Endothelial cell (in vitro differentiated cells): ENCODE results near the gene CADM2. TPM values are rescaled to one million over a fixed set of nuclear protein-coding genes. Genes with fewer than 3 reads are reported as not detected.

Experiments used
- DNase-seq: peaks from one replicate; pipeline ENCODE4 v3.0.0; 2021; ENCODE audit warnings: low spot score
- H3K27ac Mint-ChIP-seq: one replicate; pipeline ENCODE4 v1.8.0; 2021; ENCODE audit warnings: mixed read lengths, inconsistent platforms; ENCODE audit not compliant: unreplicated experiment
- H3K27me3 Mint-ChIP-seq: one replicate; pipeline ENCODE4 v1.8.0; 2021; ENCODE audit warnings: mild to moderate bottlenecking, moderate library complexity, mixed read lengths, inconsistent platforms; ENCODE audit not compliant: unreplicated experiment
- H3K36me3 Mint-ChIP-seq: one replicate; pipeline ENCODE4 v1.8.0; 2021; ENCODE audit warnings: mild to moderate bottlenecking, low read depth, mixed read lengths, inconsistent platforms; ENCODE audit not compliant: unreplicated experiment
- H3K4me1 Mint-ChIP-seq: one replicate; pipeline ENCODE4 v1.8.0; 2021; ENCODE audit warnings: mild to moderate bottlenecking, mixed read lengths, inconsistent platforms; ENCODE audit not compliant: unreplicated experiment
- H3K4me3 Mint-ChIP-seq: one replicate; pipeline ENCODE4 v1.8.0; 2021; ENCODE audit warnings: mild to moderate bottlenecking, mixed read lengths, inconsistent platforms; ENCODE audit not compliant: unreplicated experiment
- H3K9me3 Mint-ChIP-seq: one replicate; pipeline ENCODE4 v1.8.0; 2021; ENCODE audit warnings: mixed read lengths, inconsistent platforms; ENCODE audit not compliant: unreplicated experiment
- total RNA-seq: library from RNA; stranded (reverse); fragmentation: NEBNext Ultra II Directional; extraction: Animal tissue kit (Norgen Biotek cat#: 25700); gene quantifications from one replicate; pipeline ENCODE4 v1.2.1, GENCODE V29; 2021; ENCODE audit not compliant: unreplicated experiment
- TF ChIP-seq, protein P1 (sequence below): fragments of 200-600 bp; sonication (generic); IDR thresholded peaks from one replicate; pipeline ENCODE4 v1.5.0; 2021; ENCODE audit warnings: antibody characterized with exemption; ENCODE audit not compliant: unreplicated experiment

The CADM2 gene
- total RNA-seq, 1 donor from 2014 or later, result 0.97 TPM

DNA sequence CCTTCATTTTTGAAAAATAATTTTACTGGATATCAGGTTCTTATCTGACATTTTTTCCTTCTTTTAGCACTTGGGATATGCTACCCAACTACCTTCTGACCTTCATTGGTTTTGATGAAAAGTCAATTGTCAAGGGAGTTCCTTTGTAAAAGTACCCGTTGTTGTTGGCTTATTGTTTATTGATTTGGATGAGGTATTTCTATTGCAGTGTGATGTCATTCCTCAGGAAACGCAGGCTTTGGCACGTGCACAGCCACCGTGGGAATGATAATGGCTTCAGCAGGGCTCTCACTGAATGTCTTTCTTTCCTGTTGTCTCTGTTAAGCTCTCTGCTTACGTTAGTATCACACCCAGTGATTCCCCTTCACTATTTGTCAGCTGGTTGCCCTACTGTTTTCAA is 944.6 kb downstream of the CADM2 start:
- DNase-seq, result no peak
- Mint-ChIP-seq H3K4me3 (no peak overlapping the region), H3K27me3 (no peaks in the 10 kb centered on the region), H3K4me1 (peaks cover 10% of the 10 kb centered on the region), H3K9me3 (no peaks in the 10 kb centered on the region), H3K36me3 (no peaks in the 10 kb centered on the region), H3K27ac (peak overlapping the region; percentile 84)
- TF ChIP-seq, protein P1, sequence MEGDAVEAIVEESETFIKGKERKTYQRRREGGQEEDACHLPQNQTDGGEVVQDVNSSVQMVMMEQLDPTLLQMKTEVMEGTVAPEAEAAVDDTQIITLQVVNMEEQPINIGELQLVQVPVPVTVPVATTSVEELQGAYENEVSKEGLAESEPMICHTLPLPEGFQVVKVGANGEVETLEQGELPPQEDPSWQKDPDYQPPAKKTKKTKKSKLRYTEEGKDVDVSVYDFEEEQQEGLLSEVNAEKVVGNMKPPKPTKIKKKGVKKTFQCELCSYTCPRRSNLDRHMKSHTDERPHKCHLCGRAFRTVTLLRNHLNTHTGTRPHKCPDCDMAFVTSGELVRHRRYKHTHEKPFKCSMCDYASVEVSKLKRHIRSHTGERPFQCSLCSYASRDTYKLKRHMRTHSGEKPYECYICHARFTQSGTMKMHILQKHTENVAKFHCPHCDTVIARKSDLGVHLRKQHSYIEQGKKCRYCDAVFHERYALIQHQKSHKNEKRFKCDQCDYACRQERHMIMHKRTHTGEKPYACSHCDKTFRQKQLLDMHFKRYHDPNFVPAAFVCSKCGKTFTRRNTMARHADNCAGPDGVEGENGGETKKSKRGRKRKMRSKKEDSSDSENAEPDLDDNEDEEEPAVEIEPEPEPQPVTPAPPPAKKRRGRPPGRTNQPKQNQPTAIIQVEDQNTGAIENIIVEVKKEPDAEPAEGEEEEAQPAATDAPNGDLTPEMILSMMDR, result no peak

DNA sequence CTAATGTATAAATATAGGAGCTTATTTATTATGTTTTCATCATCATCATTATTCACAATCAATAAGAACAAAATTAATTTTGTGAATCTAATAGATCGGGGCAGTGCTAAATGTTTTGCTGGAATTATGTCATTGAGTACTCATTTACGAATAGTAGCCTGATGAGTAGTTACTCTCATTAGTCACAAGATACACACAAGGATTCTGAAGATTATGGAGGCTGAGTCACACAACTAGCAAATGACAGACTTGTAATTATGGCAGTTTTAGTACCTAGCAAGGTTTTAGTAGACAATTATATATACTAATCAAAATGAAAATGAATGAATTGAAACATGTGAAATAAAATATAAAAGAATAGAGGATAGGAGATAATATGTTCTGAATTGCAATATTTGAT is 954.2 kb downstream of the CADM2 start:
- no peaks in the 10 kb centered on the region for H3K9me3 Mint-ChIP-seq
- TF ChIP-seq, protein P1, result no peak
- no peaks in the 10 kb centered on the region for H3K27me3 Mint-ChIP-seq
- H3K4me1 Mint-ChIP-seq, result no peaks in the 10 kb centered on the region
- H3K36me3 Mint-ChIP-seq, result no peaks in the 10 kb centered on the region
- H3K27ac Mint-ChIP-seq, result no peak overlapping the region
- DNase-seq, result no peak
- no peak overlapping the region for H3K4me3 Mint-ChIP-seq

DNA sequence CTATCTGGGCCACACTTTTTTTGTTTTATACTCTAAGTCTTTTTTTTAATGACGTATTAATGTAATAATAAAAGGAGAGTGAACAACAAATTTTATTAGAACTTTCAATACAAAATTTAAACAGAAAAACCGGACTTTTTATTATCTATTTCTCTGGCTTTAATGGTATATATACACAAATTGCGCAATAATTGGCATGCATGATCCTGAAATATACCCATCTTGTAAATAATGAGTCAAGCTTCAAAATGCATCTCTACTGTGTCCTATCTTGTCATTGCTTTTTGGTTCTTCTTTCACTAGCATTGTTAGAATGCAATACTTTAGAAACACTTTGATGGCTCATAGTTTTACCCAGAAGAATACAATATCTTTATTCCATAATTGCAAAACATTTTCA is 963.6 kb downstream of the CADM2 start:
- no peaks in the 10 kb centered on the region for H3K9me3 Mint-ChIP-seq
- no peak overlapping the region for H3K4me3 Mint-ChIP-seq
- no peaks in the 10 kb centered on the region for H3K27me3 Mint-ChIP-seq
- no peak for DNase-seq
- no peak overlapping the region for H3K27ac Mint-ChIP-seq
- H3K36me3 Mint-ChIP-seq, result no peaks in the 10 kb centered on the region
- TF ChIP-seq, protein P1, result no peak
- no peaks in the 10 kb centered on the region for H3K4me1 Mint-ChIP-seq

DNA sequence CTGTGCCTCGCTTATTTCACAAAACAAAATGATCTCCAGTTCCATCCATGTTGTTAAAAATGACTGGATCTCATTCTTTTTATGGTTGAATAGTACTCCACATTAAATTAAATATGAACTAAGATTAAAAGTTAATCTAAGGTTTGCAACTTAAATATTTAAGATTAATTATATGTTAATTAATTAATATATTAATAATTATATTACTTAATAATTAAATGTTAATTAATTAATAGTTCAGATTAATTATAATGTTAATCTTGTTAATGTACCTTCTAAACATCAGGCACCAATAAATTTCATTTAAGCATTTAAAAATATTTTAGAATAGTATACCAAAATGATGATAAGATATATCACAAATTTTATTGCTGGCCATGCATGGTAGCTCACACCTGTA is 971.9 kb downstream of the CADM2 start:
- H3K9me3 Mint-ChIP-seq, result no peaks in the 10 kb centered on the region
- H3K36me3 Mint-ChIP-seq, result no peaks in the 10 kb centered on the region
- DNase-seq, result no peak
- peaks cover 7% of the 10 kb centered on the region for H3K4me1 Mint-ChIP-seq
- TF ChIP-seq, protein P1, result no peak
- H3K27ac Mint-ChIP-seq, result no peak overlapping the region
- no peaks in the 10 kb centered on the region for H3K27me3 Mint-ChIP-seq
- no peak overlapping the region for H3K4me3 Mint-ChIP-seq

DNA sequence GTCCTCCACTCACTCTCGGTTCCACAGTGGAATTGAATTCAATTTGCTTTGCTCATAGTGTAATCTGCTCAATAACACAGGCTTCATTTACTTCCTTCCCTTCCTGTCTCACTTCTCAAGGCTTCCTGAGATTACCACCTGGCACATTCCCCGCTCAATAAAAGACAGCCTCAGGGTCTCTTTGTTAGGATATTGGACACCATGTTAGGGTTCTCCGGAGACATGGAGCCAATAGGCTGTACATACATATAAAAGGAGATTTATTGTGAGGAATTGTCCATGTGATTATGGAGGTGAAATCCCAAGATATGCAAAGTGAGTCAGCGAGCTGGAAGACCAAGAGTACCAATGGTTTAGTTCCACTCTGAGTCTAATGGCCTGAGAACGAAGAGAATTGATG is 974.5 kb downstream of the CADM2 start:
- Mint-ChIP-seq H3K4me3 (no peak overlapping the region), H3K27me3 (no peaks in the 10 kb centered on the region), H3K4me1 (peaks cover 7% of the 10 kb centered on the region), H3K9me3 (no peaks in the 10 kb centered on the region), H3K27ac (no peak overlapping the region), H3K36me3 (no peaks in the 10 kb centered on the region)
- DNase-seq, result no peak
- TF ChIP-seq, protein P1, result no peak
